ENCODE measurements around the gene SEMA7A. TPM values are rescaled to one million over a fixed set of nuclear protein-coding genes. Genes with fewer than 3 reads are reported as not detected.
"Not testable (repeated sequence)": the region's sequence is repeated elsewhere in the genome, so short reads cannot be mapped to it uniquely, and the experiment has no call there.

The SEMA7A gene
- total RNA-seq, 1 experiment from 2014 or later: 3.8 TPM

DNA sequence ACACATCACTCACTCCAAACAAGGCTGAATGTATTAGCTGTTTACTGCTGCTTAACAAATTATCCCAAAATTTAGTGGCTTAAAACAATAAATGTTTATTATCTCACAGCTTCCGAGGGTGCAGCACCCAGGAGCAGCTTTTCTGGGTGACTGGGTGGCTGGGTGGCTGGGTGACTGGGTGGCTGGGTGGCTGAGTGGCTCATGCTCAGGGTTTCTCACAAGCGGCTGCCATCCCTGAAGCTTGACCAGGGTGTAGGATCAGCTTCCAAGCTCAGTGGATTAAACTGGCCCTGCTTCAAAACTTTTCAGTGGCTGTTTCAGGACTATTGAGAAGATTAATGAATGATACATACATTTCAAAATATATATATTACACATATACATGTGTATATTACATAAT, 64.0 kb downstream of the SEMA7A start:
- no peak for DNase-seq (ENCODE audit: low read depth)
- in situ Hi-C loops (cut with HindIII; ENCODE audit: low pct_unique_long_range_greater_than_20kb, low sequenced_read_pairs): loop anchor here (25.0 kb wide), 1 partner anchor 393 kb away; no protein-coding TSS in a partner anchor

DNA sequence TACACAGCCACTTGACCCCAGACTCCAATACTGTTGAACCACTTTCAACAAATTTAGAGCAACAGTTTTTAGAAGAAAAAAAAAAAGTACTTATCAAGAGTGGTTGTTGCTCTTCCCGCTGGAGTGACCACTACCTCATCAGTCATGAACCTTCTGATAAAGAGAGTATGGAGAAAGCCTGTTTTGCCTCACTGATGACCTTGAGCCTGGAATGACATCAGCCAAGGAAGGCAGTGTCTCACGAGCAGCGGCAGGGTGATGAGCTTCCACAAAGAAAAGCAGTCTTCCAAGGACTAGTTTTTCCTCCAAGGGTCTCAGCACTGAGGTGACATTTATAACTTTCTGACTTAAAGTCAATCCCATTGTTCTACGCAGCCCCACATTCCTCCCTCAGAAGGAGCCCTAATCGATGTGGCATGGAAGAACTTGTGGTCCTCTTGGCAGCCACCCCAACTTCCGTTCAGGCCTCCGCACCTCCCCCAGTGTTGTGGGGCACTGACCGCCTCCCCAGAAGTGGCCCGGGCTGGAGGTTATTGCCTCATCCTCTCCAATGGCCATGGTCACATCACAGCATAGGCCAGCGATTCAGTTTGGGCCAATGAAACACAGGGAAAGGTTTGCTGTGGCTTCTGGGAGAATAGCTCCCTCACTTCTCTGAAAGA, 64.5 kb downstream of the SEMA7A start:
- in situ Hi-C loops (cut with HindIII; ENCODE audit: low pct_unique_long_range_greater_than_20kb, low sequenced_read_pairs): loop anchor here (25.0 kb wide), 1 partner anchor 393 kb away; no protein-coding TSS in a partner anchor

GRCh38 chr15:74368121-74368520, 65.6 kb downstream of the SEMA7A start:
- in situ Hi-C loops (cut with HindIII; ENCODE audit: low pct_unique_long_range_greater_than_20kb, low sequenced_read_pairs): loop anchor here (25.0 kb wide), 1 partner anchor 394 kb away; no protein-coding TSS in a partner anchor

More for the DNA sequence above, 64.5 kb downstream of the SEMA7A start:
- no peak for DNase-seq (ENCODE audit: low read depth)

GRCh38 chr15:74367296-74367854, 66.4 kb downstream of the SEMA7A start, which contains the start of gene CYP11A1:
Gene CYP11A1 (minus strand): TSS chr15:74367646. CDS start chr15:74367585, 61 bp downstream.
- in situ Hi-C loops (cut with HindIII; ENCODE audit: low pct_unique_long_range_greater_than_20kb, low sequenced_read_pairs): loop anchor here (25.0 kb wide), 1 partner anchor 395 kb away; no protein-coding TSS in a partner anchor
- DNase-seq (ENCODE audit: low read depth): no peak

More at GRCh38 chr15:74368121-74368520, 65.6 kb downstream of the SEMA7A start:
- no peak for DNase-seq (ENCODE audit: low read depth)

- in situ Hi-C loops (cut with HindIII; ENCODE audit: low pct_unique_long_range_greater_than_20kb, low sequenced_read_pairs): loop anchor here (25.0 kb wide), 1 partner anchor 396 kb away; no protein-coding TSS in a partner anchor
- DNase-seq (ENCODE audit: low read depth): no peak
These were observed 67.9 kb downstream of the SEMA7A start for GRCh38 chr15:74365598-74366445.

- in situ Hi-C loops (cut with HindIII; ENCODE audit: low pct_unique_long_range_greater_than_20kb, low sequenced_read_pairs): loop anchor here (25.0 kb wide), 1 partner anchor 397 kb away; no protein-coding TSS in a partner anchor
- no peak for DNase-seq (ENCODE audit: low read depth)
These were observed 68.7 kb downstream of the SEMA7A start for GRCh38 chr15:74364936-74365597.

GRCh38 chr15:74362482-74362881, 71.3 kb downstream of the SEMA7A start:
- no peak for DNase-seq (ENCODE audit: low read depth)
- in situ Hi-C loops (cut with HindIII; ENCODE audit: low pct_unique_long_range_greater_than_20kb, low sequenced_read_pairs): loop anchor here (25.0 kb wide), 1 partner anchor 400 kb away; no protein-coding TSS in a partner anchor

- not testable (repeated sequence) for DNase-seq (ENCODE audit: low read depth)
- in situ Hi-C loops (cut with HindIII; ENCODE audit: low pct_unique_long_range_greater_than_20kb, low sequenced_read_pairs): loop anchor here (25.0 kb wide), 1 partner anchor 401 kb away; no protein-coding TSS in a partner anchor
These were observed 72.9 kb downstream of the SEMA7A start for GRCh38 chr15:74360855-74361254.

- DNase-seq (ENCODE audit: low read depth): not testable (repeated sequence)
- in situ Hi-C loops (cut with HindIII; ENCODE audit: low pct_unique_long_range_greater_than_20kb, low sequenced_read_pairs): loop anchor here (25.0 kb wide), 1 partner anchor 403 kb away; no protein-coding TSS in a partner anchor
These were observed 74.4 kb downstream of the SEMA7A start for GRCh38 chr15:74359376-74359775.

Other genes with a start within 250 kb of the SEMA7A start
- gene STRA6, start 231.2 kb downstream of the SEMA7A start, total RNA-seq (2014; rRNA removed; shearing (Covaris generic); ENCODE audit: low replicate concordance): 14.9 and 17.7 TPM in 2 replicates
- gene CCDC33, start 197.6 kb downstream of the SEMA7A start, total RNA-seq (2014; rRNA removed; shearing (Covaris generic); ENCODE audit: low replicate concordance): 0.84 and 2.6 TPM in 2 replicates
- gene CYP11A1, start 66.3 kb downstream of the SEMA7A start, total RNA-seq (2014; rRNA removed; shearing (Covaris generic); ENCODE audit: low replicate concordance): not detected in 2 replicates
- gene UBL7, start 27.2 kb upstream of the SEMA7A start, total RNA-seq (2014; rRNA removed; shearing (Covaris generic); ENCODE audit: low replicate concordance): 60.1 and 67.9 TPM in 2 replicates
- 0.68 and 2.1 TPM in 2 replicates for gene ARID3B, start 107.3 kb upstream of the SEMA7A start, total RNA-seq (2014; rRNA removed; shearing (Covaris generic); ENCODE audit: low replicate concordance)
- 40.5 and 45.1 TPM in 2 replicates for gene CLK3, start 181.9 kb upstream of the SEMA7A start, total RNA-seq (2014; rRNA removed; shearing (Covaris generic); ENCODE audit: low replicate concordance)

All from Caki2 (cell line).